HUES48 (cell line): ENCODE results near the gene JAKMIP1.

Experiments used
- H3K27ac ChIP-seq: one replicate; pipeline ENCODE4 v1.7.0; 2013; ENCODE audit warnings: low read depth, low read length, inconsistent platforms
- H3K27me3 ChIP-seq: 2 replicates; pipeline ENCODE4 v1.6.1; 2013; ENCODE audit warnings: mild to moderate bottlenecking, low read length; ENCODE audit not compliant: control insufficient read depth, insufficient read depth
- H3K36me3 ChIP-seq: 2 replicates; pipeline ENCODE4 v1.6.1; 2013; ENCODE audit warnings: low read length; ENCODE audit not compliant: control insufficient read depth, insufficient read depth
- H3K4me1 ChIP-seq: 2 replicates; pipeline ENCODE4 v1.6.1; 2013; ENCODE audit warnings: mild to moderate bottlenecking, low read length; ENCODE audit not compliant: control insufficient read depth, insufficient read depth
- H3K4me3 ChIP-seq: 2 replicates; pipeline ENCODE4 v1.5.1; 2013; ENCODE audit warnings: mild to moderate bottlenecking, low read depth, low read length
- H3K9ac ChIP-seq: 2 replicates; pipeline ENCODE4 v1.6.1; 2013; ENCODE audit warnings: mild to moderate bottlenecking, low read depth, low read length, moderate library complexity
- H3K9me3 ChIP-seq: 2 replicates; pipeline ENCODE4 v1.6.1; 2013; ENCODE audit warnings: low read length; ENCODE audit not compliant: control insufficient read depth, insufficient read depth

The JAKMIP1 gene

GRCh38 chr4:6177587-6178197 is 22.7 kb downstream of the JAKMIP1 start:
- Histone ChIP-seq H3K27ac (no peak overlapping the region), H3K9me3 (no peaks in the 10 kb centered on the region), H3K36me3 (no peaks in the 10 kb centered on the region), H3K27me3 (no peaks in the 10 kb centered on the region), H3K4me1 (no peaks in the 10 kb centered on the region), H3K4me3 (no peak overlapping the region), H3K9ac (no peak overlapping the region)

GRCh38 chr4:6175426-6175825 is 24.9 kb downstream of the JAKMIP1 start:
- Histone ChIP-seq H3K4me3 (no peak overlapping the region), H3K36me3 (no peaks in the 10 kb centered on the region), H3K4me1 (no peaks in the 10 kb centered on the region), H3K9me3 (no peaks in the 10 kb centered on the region), H3K27me3 (no peaks in the 10 kb centered on the region), H3K27ac (no peak overlapping the region), H3K9ac (no peak overlapping the region)

GRCh38 chr4:6172927-6173200 is 27.5 kb downstream of the JAKMIP1 start:
- Histone ChIP-seq H3K4me1 (no peaks in the 10 kb centered on the region), H3K27me3 (no peaks in the 10 kb centered on the region), H3K27ac (no peak overlapping the region), H3K9me3 (no peaks in the 10 kb centered on the region), H3K9ac (no peak overlapping the region), H3K4me3 (no peak overlapping the region), H3K36me3 (no peaks in the 10 kb centered on the region)

GRCh38 chr4:6172093-6172926 is 28.0 kb downstream of the JAKMIP1 start:
- Histone ChIP-seq H3K27me3 (no peaks in the 10 kb centered on the region), H3K36me3 (no peaks in the 10 kb centered on the region), H3K9ac (no peak overlapping the region), H3K9me3 (no peaks in the 10 kb centered on the region), H3K4me3 (no peak overlapping the region), H3K27ac (no peak overlapping the region), H3K4me1 (no peaks in the 10 kb centered on the region)

GRCh38 chr4:6169239-6169638 is 31.1 kb downstream of the JAKMIP1 start:
- no peak overlapping the region for H3K9ac ChIP-seq
- no peak overlapping the region for H3K4me3 ChIP-seq
- H3K9me3 ChIP-seq: no peaks in the 10 kb centered on the region
- H3K27me3 ChIP-seq: no peaks in the 10 kb centered on the region
- no peaks in the 10 kb centered on the region for H3K4me1 ChIP-seq
- H3K27ac ChIP-seq: no peak overlapping the region
- H3K36me3 ChIP-seq: no peaks in the 10 kb centered on the region

GRCh38 chr4:6165766-6166165 is 34.6 kb downstream of the JAKMIP1 start:
- Histone ChIP-seq H3K9ac (no peak overlapping the region), H3K4me1 (no peaks in the 10 kb centered on the region), H3K27ac (no peak overlapping the region), H3K36me3 (no peaks in the 10 kb centered on the region), H3K27me3 (no peaks in the 10 kb centered on the region), H3K9me3 (0 out of 2 replicates have a peak, but pooled peaks cover 2% of the 10 kb centered on the region), H3K4me3 (no peak overlapping the region)

GRCh38 chr4:6162885-6163284 is 37.5 kb downstream of the JAKMIP1 start:
- Histone ChIP-seq H3K4me3 (no peak overlapping the region), H3K27ac (no peak overlapping the region), H3K9me3 (0 out of 2 replicates have a peak, but pooled peaks cover 2% of the 10 kb centered on the region), H3K4me1 (no peaks in the 10 kb centered on the region), H3K9ac (no peak overlapping the region), H3K36me3 (no peaks in the 10 kb centered on the region), H3K27me3 (no peaks in the 10 kb centered on the region)

GRCh38 chr4:6161921-6162464 is 38.4 kb downstream of the JAKMIP1 start:
- H3K4me1 ChIP-seq: no peaks in the 10 kb centered on the region
- H3K27ac ChIP-seq: no peak overlapping the region
- H3K27me3 ChIP-seq: no peaks in the 10 kb centered on the region
- H3K9ac ChIP-seq: no peak overlapping the region
- H3K4me3 ChIP-seq: no peak overlapping the region
- 0 out of 2 replicates have a peak, but pooled peaks cover 2% of the 10 kb centered on the region for H3K9me3 ChIP-seq
- H3K36me3 ChIP-seq: no peaks in the 10 kb centered on the region

GRCh38 chr4:6160536-6160935 is 39.8 kb downstream of the JAKMIP1 start:
- Histone ChIP-seq H3K36me3 (no peaks in the 10 kb centered on the region), H3K4me3 (no peak overlapping the region), H3K27me3 (no peaks in the 10 kb centered on the region), H3K4me1 (no peaks in the 10 kb centered on the region), H3K9ac (no peak overlapping the region), H3K27ac (no peak overlapping the region), H3K9me3 (0 out of 2 replicates have a peak, but pooled peaks cover 2% of the 10 kb centered on the region)

GRCh38 chr4:6157926-6158325 is 42.4 kb downstream of the JAKMIP1 start:
- no peak overlapping the region for H3K9ac ChIP-seq
- no peaks in the 10 kb centered on the region for H3K9me3 ChIP-seq
- peaks cover 12% of the 10 kb centered on the region for H3K4me1 ChIP-seq
- no peak overlapping the region for H3K27ac ChIP-seq
- no peaks in the 10 kb centered on the region for H3K36me3 ChIP-seq
- no peak overlapping the region for H3K4me3 ChIP-seq
- H3K27me3 ChIP-seq: no peaks in the 10 kb centered on the region

GRCh38 chr4:6155996-6156750 is 44.2 kb downstream of the JAKMIP1 start:
- Histone ChIP-seq H3K36me3 (no peaks in the 10 kb centered on the region), H3K27ac (no peak overlapping the region), H3K4me3 (no peak overlapping the region), H3K4me1 (peaks cover 12% of the 10 kb centered on the region), H3K9me3 (no peaks in the 10 kb centered on the region), H3K27me3 (no peaks in the 10 kb centered on the region), H3K9ac (no peak overlapping the region)
